HepG2 (cell line): ENCODE data around the gene JAG1. TPM values are rescaled to one million over a fixed set of nuclear protein-coding genes. Genes with fewer than 3 reads are reported as not detected.

ENCODE experiments used
- CREB1 ChIP-seq, 2 experiments: fragments of 450-650 bp in 1 of 2; IDR thresholded peaks; 2 replicates each; pipeline ENCODE4 v1.6.1; 2016 to 2017; ENCODE audit warnings: control low read depth in 1 of 2, mild to moderate bottlenecking in 1 of 2, missing compliant biosample characterization in 1 of 2, missing genetic modification characterization in 1 of 2
- DMTF1 ChIP-seq: sonication (generic); formaldehyde crosslinking; IDR thresholded peaks from 2 replicates; pipeline ENCODE4 v1.4.0; 2020; ENCODE audit warnings: mild to moderate bottlenecking, missing genetic modification reagents
- FLYWCH1 ChIP-seq: sonication (generic); formaldehyde crosslinking; IDR thresholded peaks from 2 replicates; pipeline ENCODE4 v1.8.1; 2023; ENCODE audit warnings: mild to moderate bottlenecking, missing genetic modification reagents
- GATAD1 ChIP-seq: IDR thresholded peaks from 2 replicates; pipeline ENCODE4 v1.6.1; 2016; ENCODE audit warnings: missing genetic modification reagents, missing compliant biosample characterization
- MED1 ChIP-seq: sonication (generic); formaldehyde crosslinking; IDR thresholded peaks from 2 replicates; pipeline ENCODE4 v1.4.0; 2020; ENCODE audit warnings: missing genetic modification reagents
- MIXL1 ChIP-seq: IDR thresholded peaks from 2 replicates; pipeline ENCODE4 v1.6.1; 2016
- MXD4 ChIP-seq: IDR thresholded peaks from 2 replicates; pipeline ENCODE4 v1.6.1; 2016; ENCODE audit warnings: mild to moderate bottlenecking, missing biosample characterization, missing genetic modification reagents
- NFKB2 ChIP-seq: sonication (generic); formaldehyde crosslinking; IDR thresholded peaks from 2 replicates; pipeline ENCODE4 v1.4.0; 2020; ENCODE audit warnings: missing genetic modification reagents, borderline replicate concordance
- POLR2AphosphoS5 ChIP-seq: IDR thresholded peaks from 2 replicates; pipeline ENCODE4 v1.6.1; 2012; ENCODE audit warnings: low read depth, low read length
- RARA ChIP-seq: IDR thresholded peaks from 2 replicates; pipeline ENCODE4 v1.6.1; 2016; ENCODE audit warnings: missing genetic modification reagents, missing compliant biosample characterization
- XBP1 ChIP-seq: sonication (generic); formaldehyde crosslinking; IDR thresholded peaks from 2 replicates; pipeline ENCODE4 v1.5.0; 2020; ENCODE audit warnings: missing genetic modification reagents
- ZNF446 ChIP-seq: sonication (generic); formaldehyde crosslinking; IDR thresholded peaks from 2 replicates; pipeline ENCODE4 v1.5.0; 2020; ENCODE audit warnings: mild to moderate bottlenecking, missing genetic modification reagents
- ZNF451 ChIP-seq: sonication (generic); formaldehyde crosslinking; IDR thresholded peaks from 2 replicates; pipeline ENCODE4 v1.5.0; 2020; ENCODE audit warnings: mild to moderate bottlenecking, missing genetic modification reagents
- ZNF543 ChIP-seq: sonication (generic); formaldehyde crosslinking; IDR thresholded peaks from 2 replicates; pipeline ENCODE4 v1.4.0; 2020; ENCODE audit warnings: mild to moderate bottlenecking, missing genetic modification reagents
- ZNF605 ChIP-seq: sonication (generic); formaldehyde crosslinking; IDR thresholded peaks from 2 replicates; pipeline ENCODE4 v1.8.0; 2022; ENCODE audit warnings: mild to moderate bottlenecking, missing genetic modification reagents
- ZNF609 ChIP-seq: sonication (generic); formaldehyde crosslinking; IDR thresholded peaks from 2 replicates; pipeline ENCODE4 v1.4.0; 2020; ENCODE audit warnings: mild to moderate bottlenecking, missing genetic modification reagents, borderline replicate concordance
- ZNF644 ChIP-seq: IDR thresholded peaks from 2 replicates; pipeline ENCODE4 v1.6.1; 2016; ENCODE audit warnings: low read depth
- ZNF761 ChIP-seq: sonication (generic); formaldehyde crosslinking; conservative IDR thresholded peaks from 2 replicates; pipeline ENCODE4 v1.4.0; 2020; ENCODE audit warnings: mild to moderate bottlenecking, missing genetic modification reagents
- ZNF773 ChIP-seq: sonication (generic); formaldehyde crosslinking; IDR thresholded peaks from 2 replicates; pipeline ENCODE4 v1.4.0; 2020; ENCODE audit warnings: missing genetic modification reagents, borderline replicate concordance
- polyA plus RNA-seq, 8 experiments: library from polyadenylated mRNA; depleted of rRNA in 3 of 8; stranded (reverse) in 7 of 8; unstranded in 1 of 8; fragments of >200 nt; fragmentation: Illumina TruSeq in 4 of 8; extraction: Trizol in 4 of 8; gene quantifications; 2 replicates each; pipeline versions ENCODE4 v1.2.1 to v1.2.3, GENCODE V29; 2011 to 2016; ENCODE audit warnings: low read depth in 4 of 8, missing spikeins in 1 of 8, mixed read lengths in 1 of 8; ENCODE audit not compliant: insufficient read depth in 1 of 8
- total RNA-seq, 5 experiments: library from RNA; depleted of rRNA; stranded (reverse); fragments of >200 nt; fragmentation: Illumina TruSeq; extraction: Trizol; gene quantifications; 2 replicates each; pipeline ENCODE4 v1.2.3, GENCODE V29; 2016; ENCODE audit warnings: low read depth in 1 of 5
- TF ChIP-seq, protein P1 (sequence below): sonication (generic); formaldehyde crosslinking; IDR thresholded peaks from 2 replicates; pipeline ENCODE4 v1.4.0; 2020; ENCODE audit warnings: missing genetic modification reagents, borderline replicate concordance

Gene JAG1
- total and polyA plus RNA-seq, 2 of the 13 experiments (the other 11 are each of a cell fraction or from before 2014, with no cell fraction given), result 47.1 to 56.3 TPM

DNA sequence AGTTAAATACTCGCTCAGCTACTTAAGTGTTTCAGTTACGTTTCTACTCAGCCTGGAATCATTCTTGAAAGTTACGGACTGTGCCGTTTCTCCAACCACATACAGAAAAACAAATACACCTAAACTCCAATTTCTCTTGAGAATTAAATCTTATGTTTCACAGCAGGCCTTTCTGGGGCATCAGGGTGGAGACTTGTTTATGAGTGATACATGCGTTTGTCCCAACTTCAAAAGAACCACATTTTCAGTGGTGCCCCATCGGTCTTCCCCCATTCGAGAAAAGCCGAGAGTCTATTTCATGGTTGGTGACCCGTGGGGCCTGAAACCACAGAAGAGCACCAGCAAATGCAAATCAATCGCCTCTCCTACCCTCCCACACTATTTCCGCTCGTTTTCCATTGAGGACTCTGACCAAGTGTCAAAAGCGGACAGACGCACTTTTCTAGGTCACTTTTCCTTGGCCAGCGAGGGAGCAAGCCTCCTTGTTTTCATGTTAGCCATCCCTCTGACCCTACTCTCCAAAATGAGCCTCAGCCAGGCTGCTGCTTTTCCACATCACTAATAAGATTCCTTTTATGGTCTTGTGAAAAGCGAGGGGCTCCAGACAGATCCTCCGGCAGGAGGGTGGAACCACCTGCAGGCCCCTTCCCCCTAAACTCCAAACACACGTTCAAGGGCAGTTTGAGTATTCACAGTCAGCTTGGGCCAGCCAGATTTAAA lies 3.1 kb downstream of the JAG1 start (continued):
- peak; percentile 42; the same call in 1 of the 2 replicates for TF ChIP-seq RARA (CRISPR knock-in tag)
- TF ChIP-seq MED1, result peak; percentile 53
- no peak for TF ChIP-seq CREB1 (IDR thresholded peaks at IDR 0.05)
- TF ChIP-seq CREB1 (CRISPR knock-in tag; IDR thresholded peaks at IDR 0.05), result no peak
- TF ChIP-seq DMTF1 (CRISPR knock-in tag), result 0 out of 2 replicates have a peak, but pooled peaks have one; percentile 35
- TF ChIP-seq ZNF605 (CRISPR knock-in tag), result 0 out of 2 replicates have a peak, but pooled peaks have one; percentile 23
- 0 out of 2 replicates have a peak, but pooled peaks have one; percentile 16 for TF ChIP-seq GATAD1 (CRISPR knock-in tag)
- no peak for TF ChIP-seq ZNF451 (CRISPR knock-in tag)
- no peak for TF ChIP-seq ZNF609 (CRISPR knock-in tag)
- no peak for TF ChIP-seq NFKB2 (CRISPR knock-in tag)
- 0 out of 2 replicates have a peak, but pooled peaks have one; percentile 51 for TF ChIP-seq ZNF761 (CRISPR knock-in tag)
- 0 out of 2 replicates have a peak, but pooled peaks have one; percentile 20 for TF ChIP-seq ZNF446 (CRISPR knock-in tag)
- 0 out of 2 replicates have a peak, but pooled peaks have one; percentile 11 for TF ChIP-seq ZNF543 (CRISPR knock-in tag)
- peak; percentile 67 for TF ChIP-seq ZNF644 (CRISPR knock-in tag)
- TF ChIP-seq MXD4 (CRISPR knock-in tag), result no peak
- peak; percentile 54 for TF ChIP-seq POLR2AphosphoS5
- TF ChIP-seq XBP1 (CRISPR knock-in tag), result no peak
- TF ChIP-seq, protein P1, sequence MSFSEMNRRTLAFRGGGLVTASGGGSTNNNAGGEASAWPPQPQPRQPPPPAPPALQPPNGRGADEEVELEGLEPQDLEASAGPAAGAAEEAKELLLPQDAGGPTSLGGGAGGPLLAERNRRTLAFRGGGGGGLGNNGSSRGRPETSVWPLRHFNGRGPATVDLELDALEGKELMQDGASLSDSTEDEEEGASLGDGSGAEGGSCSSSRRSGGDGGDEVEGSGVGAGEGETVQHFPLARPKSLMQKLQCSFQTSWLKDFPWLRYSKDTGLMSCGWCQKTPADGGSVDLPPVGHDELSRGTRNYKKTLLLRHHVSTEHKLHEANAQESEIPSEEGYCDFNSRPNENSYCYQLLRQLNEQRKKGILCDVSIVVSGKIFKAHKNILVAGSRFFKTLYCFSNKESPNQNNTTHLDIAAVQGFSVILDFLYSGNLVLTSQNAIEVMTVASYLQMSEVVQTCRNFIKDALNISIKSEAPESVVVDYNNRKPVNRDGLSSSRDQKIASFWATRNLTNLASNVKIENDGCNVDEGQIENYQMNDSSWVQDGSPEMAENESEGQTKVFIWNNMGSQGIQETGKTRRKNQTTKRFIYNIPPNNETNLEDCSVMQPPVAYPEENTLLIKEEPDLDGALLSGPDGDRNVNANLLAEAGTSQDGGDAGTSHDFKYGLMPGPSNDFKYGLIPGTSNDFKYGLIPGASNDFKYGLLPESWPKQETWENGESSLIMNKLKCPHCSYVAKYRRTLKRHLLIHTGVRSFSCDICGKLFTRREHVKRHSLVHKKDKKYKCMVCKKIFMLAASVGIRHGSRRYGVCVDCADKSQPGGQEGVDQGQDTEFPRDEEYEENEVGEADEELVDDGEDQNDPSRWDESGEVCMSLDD (CRISPR knock-in tag), result no peak
- TF ChIP-seq FLYWCH1 (CRISPR knock-in tag), result no peak
- TF ChIP-seq MIXL1 (CRISPR knock-in tag), result peak; percentile 25; the same call in 1 of the 2 replicates
- TF ChIP-seq ZNF773 (CRISPR knock-in tag), result no peak
